Fibroblast of pulmonary artery (primary cell): ENCODE results near the gene ATRIP.

ENCODE experiments used
- DNase-seq: peaks from one replicate; pipeline ENCODE4 v3.0.0-alpha.2; 2010; ENCODE audit warnings: low read depth
- H3K4me3 ChIP-seq: replicated peaks from 2 replicates; pipeline ENCODE4 v1.5.1; 2011; ENCODE audit warnings: low read depth, mild to moderate bottlenecking, control low read depth, low read length, moderate library complexity
- CTCF ChIP-seq: IDR thresholded peaks from 2 replicates; pipeline ENCODE4 v1.5.1; 2011; ENCODE audit warnings: mild to moderate bottlenecking, control low read depth, low read length, inconsistent platforms; ENCODE audit errors: missing control alignments

ATRIP gene

DNA sequence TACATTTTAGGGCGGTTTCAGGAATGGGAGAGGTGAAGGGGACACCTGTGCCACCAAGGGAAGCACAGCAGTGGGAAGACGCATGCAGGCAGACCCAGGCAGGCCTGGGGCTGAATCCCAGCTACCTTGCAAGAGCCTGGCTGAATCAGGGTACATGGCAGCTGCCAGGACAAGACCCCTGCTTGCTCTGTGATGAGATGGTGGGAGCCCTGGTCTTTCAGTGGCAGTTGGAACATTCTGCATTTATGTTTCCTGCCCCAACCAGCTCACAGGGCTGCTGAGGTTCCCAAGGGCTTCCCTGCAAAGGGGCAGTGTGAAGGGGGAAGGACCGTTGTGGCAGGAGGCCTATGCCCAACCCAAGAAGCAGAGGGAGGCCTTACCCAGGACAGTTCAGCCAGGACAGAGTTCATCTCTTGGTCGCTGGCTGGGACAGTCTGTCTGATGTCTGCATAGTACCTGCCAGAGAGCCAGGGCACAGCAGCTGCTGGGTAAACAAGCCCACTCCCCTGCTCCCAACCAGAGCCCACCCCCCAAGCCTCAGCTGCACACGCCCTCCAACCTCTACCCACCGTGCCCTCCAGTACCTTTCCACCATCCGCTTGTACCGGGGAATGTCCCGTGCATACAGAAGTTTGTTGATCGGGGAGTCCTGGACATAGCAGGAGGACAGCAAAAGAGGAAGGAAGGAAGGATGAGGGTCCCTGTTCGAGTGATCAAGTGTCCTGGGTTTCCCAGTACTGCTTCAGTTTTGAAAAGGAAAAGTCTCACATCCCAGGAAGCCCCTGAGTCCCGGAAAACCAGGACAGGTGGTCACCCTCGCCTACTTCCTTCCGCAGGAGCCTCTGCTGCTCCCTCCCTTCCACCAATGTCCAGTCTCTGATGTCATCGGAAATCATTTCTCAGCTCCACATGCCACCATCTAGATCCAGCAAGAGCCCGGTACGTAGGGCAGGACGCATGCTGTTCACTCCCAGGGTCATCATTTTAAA, 39.8 kb upstream of the ATRIP start:
- DNase-seq = no peak
- no peak overlapping the region for H3K4me3 ChIP-seq
- TF ChIP-seq CTCF = no peak

DNA sequence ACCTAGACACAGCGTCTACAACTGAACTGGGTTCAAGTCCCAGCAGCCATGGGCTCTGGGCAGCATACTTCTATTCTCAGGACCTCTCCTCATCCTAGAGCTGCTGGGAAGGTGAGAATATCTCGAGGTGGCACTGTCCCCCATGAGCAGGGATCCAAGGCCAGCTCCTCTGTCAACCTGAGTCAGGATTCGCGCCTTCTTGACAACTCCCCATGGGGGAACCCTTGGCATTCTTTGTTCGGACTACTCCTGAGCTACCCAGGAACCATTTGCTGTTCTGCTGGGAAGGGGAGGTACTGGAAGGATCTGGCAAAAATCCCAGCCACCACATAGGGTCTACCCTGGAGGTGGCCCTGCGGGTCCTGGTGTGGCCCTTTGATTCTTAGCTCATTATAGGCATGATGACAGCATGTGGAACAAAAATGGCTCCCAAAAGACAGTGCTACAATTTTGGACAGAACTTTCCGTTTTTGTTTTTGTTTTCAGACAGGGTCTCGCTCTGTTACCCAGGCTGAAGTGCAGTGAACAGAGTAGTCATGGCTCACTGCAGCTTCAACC, 38.9 kb upstream of the ATRIP start:
- TF ChIP-seq CTCF = no peak

DNA sequence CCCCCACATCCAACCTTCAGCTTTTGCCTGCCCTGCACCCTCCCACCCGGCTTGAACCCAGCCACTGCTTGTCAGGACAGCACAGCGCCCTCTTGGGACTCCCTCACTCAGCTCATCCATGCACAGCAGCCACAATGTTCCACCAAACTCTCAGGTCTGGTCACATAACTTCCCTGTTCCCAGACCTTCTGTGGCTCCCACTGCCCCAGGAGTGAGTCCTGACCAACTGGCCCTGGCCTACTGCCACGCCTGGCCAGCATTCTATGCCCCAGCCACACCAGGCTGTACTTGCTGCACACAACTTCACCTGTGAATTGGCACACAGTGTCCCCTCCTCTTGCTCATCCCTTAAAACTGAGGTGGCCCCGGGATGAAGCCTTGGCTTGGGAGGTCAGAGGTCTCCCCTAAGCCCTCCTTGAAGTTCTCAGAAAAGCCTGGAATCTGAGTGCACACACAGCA, 37.7 kb upstream of the ATRIP start:
- no peak for DNase-seq
- H3K4me3 ChIP-seq = no peak overlapping the region
- TF ChIP-seq CTCF = peak; percentile 6

More for the DNA sequence above, 38.9 kb upstream of the ATRIP start:
- no peak for DNase-seq
- no peak overlapping the region for H3K4me3 ChIP-seq

- no peak for DNase-seq
- no peak for TF ChIP-seq CTCF
- no peak overlapping the region for H3K4me3 ChIP-seq
Observed at GRCh38 chr3:48409291-48410201, 37.0 kb upstream of the ATRIP start.

DNA sequence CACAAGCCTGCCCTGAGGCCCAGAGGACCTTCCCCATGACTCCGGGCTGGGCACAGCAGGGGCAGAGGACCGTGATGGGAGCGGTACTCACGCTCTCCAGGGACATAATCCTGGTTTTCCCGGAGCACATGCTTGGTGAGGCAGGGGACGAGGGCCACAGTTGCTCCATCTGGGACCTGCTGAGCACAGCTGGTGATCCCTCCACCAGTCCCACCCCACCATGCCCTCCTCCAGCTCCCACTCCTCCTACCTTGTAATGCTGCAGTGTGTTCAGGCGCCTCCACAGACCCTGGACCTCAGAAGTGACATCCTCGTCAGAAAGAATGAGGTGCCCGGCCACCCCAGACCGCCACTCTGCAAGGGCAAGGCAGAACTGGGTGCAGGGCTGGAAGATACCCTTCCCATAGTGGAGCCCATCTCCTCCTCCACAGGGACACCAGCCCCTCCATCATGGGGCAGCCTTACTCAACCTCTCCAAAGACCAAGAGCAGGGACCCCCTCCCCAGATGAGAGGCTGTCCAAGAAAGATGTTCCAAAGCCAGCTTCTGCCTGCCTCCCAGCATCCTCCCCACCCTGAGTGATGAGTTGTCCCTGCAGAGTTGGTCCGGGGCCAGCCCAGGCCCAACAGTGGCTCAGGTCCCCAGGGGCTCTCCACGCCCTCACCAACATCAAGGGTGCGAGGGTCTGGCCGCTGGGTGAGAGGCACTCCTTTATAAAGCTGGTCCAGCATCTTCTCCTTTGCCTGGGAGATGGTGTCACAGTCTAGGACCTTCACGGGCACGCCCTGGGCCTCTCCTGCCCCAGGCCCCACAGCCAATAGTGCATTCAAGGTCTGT, 36.1 kb upstream of the ATRIP start:
- DNase-seq = no peak
- TF ChIP-seq CTCF = no peak
- H3K4me3 ChIP-seq = no peak overlapping the region
